Gastroesophageal sphincter (tissue), 4 donors: ENCODE results near the gene BLTP1. TPM values are rescaled to one million over a fixed set of nuclear protein-coding genes. Genes with fewer than 3 reads are reported as not detected.
A peak's percentile ranks its signal among the peaks of the same experiment; 100 is the strongest.
"Not testable (repeated sequence)": the region's sequence is repeated elsewhere in the genome, so short reads cannot be mapped to it uniquely, and the experiment has no call there.

Experiments used
- ATAC-seq: fragments of 150-250 bp; one replicate; pipeline ENCODE4 v1.9.1; 2016; ENCODE audit warnings: mild to moderate bottlenecking, moderate library complexity
- H3K27ac ChIP-seq, 4 donors: fragments of 200-600 bp; sonication (generic) in 3 of 4; 1 replicate in 3 of 4; 2 replicates in 1 of 4; pipeline ENCODE4 v1.5.1; 2016 to 2019
- H3K27me3 ChIP-seq: fragments of 200-600 bp; sonication (generic); one replicate; pipeline ENCODE4 v1.5.1; 2019
- H3K36me3 ChIP-seq, 2 donors: fragments of 200-600 bp; sonication (generic); one replicate each; pipeline ENCODE4 v1.5.1; 2019; ENCODE audit warnings: control low read depth in 1 of 2
- H3K4me1 ChIP-seq, 3 donors: fragments of 200-600 bp; sonication (generic); 1 replicate in 2 of 3; 2 replicates in 1 of 3; pipeline ENCODE4 v1.5.1; 2016 to 2019; ENCODE audit warnings: control low read depth in 2 of 3
- H3K4me3 ChIP-seq, 2 donors: fragments of 200-600 bp; sonication (generic); one replicate each; pipeline ENCODE4 v1.5.1; 2019; ENCODE audit warnings: mild to moderate bottlenecking in 1 of 2, moderate library complexity in 1 of 2
- H3K9me3 ChIP-seq, 3 donors: fragments of 200-600 bp; sonication (generic); one replicate each; pipeline ENCODE4 v1.5.1; 2017 to 2019; ENCODE audit warnings: control low read depth in 2 of 3
- EP300 ChIP-seq: sonication (generic); formaldehyde crosslinking; IDR thresholded peaks from one replicate; pipeline ENCODE4 v1.6.1; 2017; ENCODE audit warnings: antibody characterized with exemption, mild to moderate bottlenecking
- POLR2A ChIP-seq, 2 donors: fragments of 450-650 bp; IDR thresholded peaks; one replicate each; pipeline ENCODE4 v1.6.1; 2017; ENCODE audit warnings: antibody characterized with exemption in 2 of 2, mild to moderate bottlenecking in 2 of 2, moderate library complexity in 1 of 2
- POLR2AphosphoS5 ChIP-seq: sonication (generic); formaldehyde crosslinking; IDR thresholded peaks from one replicate; pipeline ENCODE4 v1.6.1; 2017; ENCODE audit warnings: antibody characterized with exemption
- WGBS, 2 donors: methylation state at CpG; one replicate each; pipeline ENCODE4 v1.1.5; 2018; ENCODE audit warnings: low coverage in 1 of 2; 5-methylcytosine and 5-hydroxymethylcytosine counted together
- total RNA-seq, 4 donors: library from RNA; depleted of rRNA; stranded (reverse); fragments of >200 nt; gene quantifications; one replicate each; pipeline ENCODE4 v1.1.0, GENCODE V29; 2016
- TF ChIP-seq, protein P1 (sequence below), 4 experiments: fragments of 200-600 bp in 2 of 4; fragments of 450-650 bp in 2 of 4; sonication (generic) in 1 of 4; IDR thresholded peaks; one replicate each; pipeline ENCODE4 v1.5.1; 2017 to 2019; ENCODE audit warnings: antibody characterized with exemption in 4 of 4, mild to moderate bottlenecking in 2 of 4, moderate library complexity in 2 of 4

BLTP1 gene, protein sequence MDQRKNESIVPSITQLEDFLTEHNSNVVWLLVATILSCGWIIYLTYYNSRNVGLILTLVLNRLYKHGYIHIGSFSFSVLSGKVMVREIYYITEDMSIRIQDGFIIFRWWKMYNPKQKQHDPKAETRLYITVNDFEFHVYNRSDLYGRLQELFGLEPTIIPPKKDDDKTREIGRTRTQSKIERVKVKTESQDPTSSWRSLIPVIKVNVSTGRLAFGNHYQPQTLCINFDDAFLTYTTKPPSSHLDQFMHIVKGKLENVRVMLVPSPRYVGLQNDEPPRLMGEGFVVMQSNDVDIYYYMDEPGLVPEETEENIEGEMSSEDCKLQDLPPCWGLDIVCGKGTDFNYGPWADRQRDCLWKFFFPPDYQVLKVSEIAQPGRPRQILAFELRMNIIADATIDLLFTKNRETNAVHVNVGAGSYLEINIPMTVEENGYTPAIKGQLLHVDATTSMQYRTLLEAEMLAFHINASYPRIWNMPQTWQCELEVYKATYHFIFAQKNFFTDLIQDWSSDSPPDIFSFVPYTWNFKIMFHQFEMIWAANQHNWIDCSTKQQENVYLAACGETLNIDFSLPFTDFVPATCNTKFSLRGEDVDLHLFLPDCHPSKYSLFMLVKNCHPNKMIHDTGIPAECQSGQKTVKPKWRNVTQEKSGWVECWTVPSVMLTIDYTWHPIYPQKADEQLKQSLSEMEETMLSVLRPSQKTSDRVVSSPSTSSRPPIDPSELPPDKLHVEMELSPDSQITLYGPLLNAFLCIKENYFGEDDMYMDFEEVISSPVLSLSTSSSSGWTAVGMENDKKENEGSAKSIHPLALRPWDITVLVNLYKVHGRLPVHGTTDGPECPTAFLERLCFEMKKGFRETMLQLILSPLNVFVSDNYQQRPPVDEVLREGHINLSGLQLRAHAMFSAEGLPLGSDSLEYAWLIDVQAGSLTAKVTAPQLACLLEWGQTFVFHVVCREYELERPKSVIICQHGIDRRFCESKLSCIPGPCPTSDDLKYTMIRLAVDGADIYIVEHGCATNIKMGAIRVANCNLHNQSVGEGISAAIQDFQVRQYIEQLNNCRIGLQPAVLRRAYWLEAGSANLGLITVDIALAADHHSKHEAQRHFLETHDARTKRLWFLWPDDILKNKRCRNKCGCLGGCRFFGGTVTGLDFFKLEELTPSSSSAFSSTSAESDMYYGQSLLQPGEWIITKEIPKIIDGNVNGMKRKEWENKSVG (N-terminal part only)
- 100 to 1,000 TPM in 2 of 4 donors, 10 to 100 TPM in 2; 74.6 to 183 (median 107) TPM for total RNA-seq

DNA sequence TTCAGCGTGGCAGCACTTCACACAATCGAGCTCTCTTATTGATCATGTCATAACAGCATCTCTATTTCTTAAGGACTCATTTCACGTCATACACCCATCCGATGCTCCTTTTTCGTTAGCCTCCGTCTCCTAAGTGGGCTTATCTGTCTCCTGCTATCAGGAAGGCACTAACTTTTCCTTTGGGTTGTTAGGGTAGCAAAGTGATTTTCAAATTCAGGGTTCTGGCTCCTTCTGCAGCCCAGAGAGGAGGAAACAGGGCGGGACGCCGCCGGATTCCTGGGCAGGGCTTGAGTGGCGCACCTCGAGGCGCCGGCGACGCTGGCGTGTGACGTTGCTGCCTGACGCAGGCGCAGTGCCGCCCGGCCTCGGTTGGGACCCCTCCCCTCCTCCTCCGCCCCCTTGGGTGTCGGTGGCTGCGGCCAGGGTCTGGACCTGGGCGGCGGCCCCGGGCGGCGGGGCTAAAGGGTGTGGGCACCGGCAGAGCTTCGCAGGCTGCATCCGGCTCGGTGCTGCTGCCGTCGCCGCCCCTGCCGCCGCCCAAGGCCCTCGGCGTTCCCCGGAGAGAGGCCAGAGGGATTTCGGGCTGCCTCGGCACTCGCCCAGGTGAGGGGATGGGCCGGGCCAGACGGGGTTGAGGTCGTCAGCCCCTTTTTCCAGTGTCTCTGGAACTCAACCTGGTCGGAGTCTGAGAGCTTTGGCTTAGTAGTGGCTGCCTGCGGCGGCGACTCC is at the start of gene BLTP1:
Gene BLTP1, plus strand, starts transcription at position 350 of the 729 bp plus-strand sequence. CDS start 18,317 bp downstream, outside the sequence.
- 0 to 1% methylated on average over 7 to 11 of the region's 53 CpGs for WGBS, 2 donors
- Histone ChIP-seq H3K4me3 (peak within 1 kb of the TSS; percentile 81 to 94), H3K36me3 (peaks cover 0 to 4% of the 10 kb centered on the region in 2 donors), H3K4me1 (peaks cover 0 to 45% (median 8%) of the 10 kb centered on the region in 3 donors), H3K27me3 (no peaks in the 10 kb centered on the region), H3K27ac (peak within 1 kb of the TSS; percentile 93 to 97 (median 94)), H3K9me3 (no peaks in the 10 kb centered on the region)
- no peak for TF ChIP-seq EP300
- TF ChIP-seq POLR2AphosphoS5: peak; percentile 68
- peak; percentile 49 to 53 for TF ChIP-seq POLR2A (IDR thresholded peaks at IDR 0.05)
- TF ChIP-seq, protein P1, sequence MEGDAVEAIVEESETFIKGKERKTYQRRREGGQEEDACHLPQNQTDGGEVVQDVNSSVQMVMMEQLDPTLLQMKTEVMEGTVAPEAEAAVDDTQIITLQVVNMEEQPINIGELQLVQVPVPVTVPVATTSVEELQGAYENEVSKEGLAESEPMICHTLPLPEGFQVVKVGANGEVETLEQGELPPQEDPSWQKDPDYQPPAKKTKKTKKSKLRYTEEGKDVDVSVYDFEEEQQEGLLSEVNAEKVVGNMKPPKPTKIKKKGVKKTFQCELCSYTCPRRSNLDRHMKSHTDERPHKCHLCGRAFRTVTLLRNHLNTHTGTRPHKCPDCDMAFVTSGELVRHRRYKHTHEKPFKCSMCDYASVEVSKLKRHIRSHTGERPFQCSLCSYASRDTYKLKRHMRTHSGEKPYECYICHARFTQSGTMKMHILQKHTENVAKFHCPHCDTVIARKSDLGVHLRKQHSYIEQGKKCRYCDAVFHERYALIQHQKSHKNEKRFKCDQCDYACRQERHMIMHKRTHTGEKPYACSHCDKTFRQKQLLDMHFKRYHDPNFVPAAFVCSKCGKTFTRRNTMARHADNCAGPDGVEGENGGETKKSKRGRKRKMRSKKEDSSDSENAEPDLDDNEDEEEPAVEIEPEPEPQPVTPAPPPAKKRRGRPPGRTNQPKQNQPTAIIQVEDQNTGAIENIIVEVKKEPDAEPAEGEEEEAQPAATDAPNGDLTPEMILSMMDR (IDR thresholded peaks at IDR 0.05): no peak
- ATAC-seq: peak; percentile 98

DNA sequence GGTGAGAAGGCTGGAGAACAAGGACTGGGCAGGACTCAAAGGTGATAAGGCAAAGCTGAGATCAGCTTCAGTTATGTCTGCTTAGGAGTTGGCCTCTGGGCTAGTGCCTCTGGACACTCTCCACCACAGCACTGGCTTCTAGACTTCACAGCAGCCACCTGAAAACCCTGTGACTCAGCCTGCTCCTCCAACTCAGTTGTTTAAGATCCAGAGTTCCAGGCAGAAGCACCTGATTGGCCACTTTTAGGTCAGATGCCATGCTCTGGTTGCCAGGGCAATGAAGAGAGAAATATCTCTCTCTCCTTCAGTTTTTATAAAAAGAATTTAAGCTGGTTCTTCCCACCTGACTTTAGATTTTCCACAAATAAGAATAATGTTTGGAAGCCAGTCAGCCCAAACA is 47.9 kb upstream of the BLTP1 start:
- Histone ChIP-seq H3K9me3 (no peaks in the 10 kb centered on the region), H3K27me3 (no peaks in the 10 kb centered on the region), H3K36me3 (no peaks in the 10 kb centered on the region), H3K27ac (no peak overlapping the region), H3K4me1 (no peaks in the 10 kb centered on the region), H3K4me3 (no peak overlapping the region)
- TF ChIP-seq POLR2A (IDR thresholded peaks at IDR 0.05) (no peak), EP300 (no peak), POLR2AphosphoS5 (no peak)
- TF ChIP-seq, protein P1 (IDR thresholded peaks at IDR 0.05): no peak
- ATAC-seq: no peak

DNA sequence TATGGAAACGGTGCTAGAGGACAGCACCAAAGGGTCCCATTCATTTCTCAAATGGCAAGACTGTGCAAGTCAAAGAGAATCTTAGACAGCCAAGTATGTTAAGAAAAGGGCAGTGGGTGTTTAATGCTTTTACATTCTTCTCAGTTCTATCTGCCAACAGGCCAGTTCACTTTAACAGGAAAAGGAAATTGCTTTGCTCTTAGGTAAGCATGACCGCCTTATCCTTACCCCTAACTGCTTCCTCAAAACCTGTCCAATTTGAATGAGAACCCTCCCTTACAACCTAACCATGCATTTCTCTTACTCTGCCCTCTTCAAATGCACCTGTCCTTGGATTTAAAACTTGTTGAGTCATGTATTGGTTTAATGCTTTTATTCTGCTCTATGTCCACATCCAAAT is 44.5 kb upstream of the BLTP1 start:
- ATAC-seq: no peak
- TF ChIP-seq, protein P1 (IDR thresholded peaks at IDR 0.05): no peak
- TF ChIP-seq EP300 (no peak), POLR2A (IDR thresholded peaks at IDR 0.05) (no peak), POLR2AphosphoS5 (no peak)
- Histone ChIP-seq H3K4me3 (no peak overlapping the region), H3K36me3 (no peaks in the 10 kb centered on the region), H3K27ac (no peak overlapping the region), H3K4me1 (no peaks in the 10 kb centered on the region), H3K27me3 (no peaks in the 10 kb centered on the region), H3K9me3 (no peaks in the 10 kb centered on the region)
- 59 to 66% methylated on average over 2 of the region's 2 CpGs for WGBS, 2 donors

DNA sequence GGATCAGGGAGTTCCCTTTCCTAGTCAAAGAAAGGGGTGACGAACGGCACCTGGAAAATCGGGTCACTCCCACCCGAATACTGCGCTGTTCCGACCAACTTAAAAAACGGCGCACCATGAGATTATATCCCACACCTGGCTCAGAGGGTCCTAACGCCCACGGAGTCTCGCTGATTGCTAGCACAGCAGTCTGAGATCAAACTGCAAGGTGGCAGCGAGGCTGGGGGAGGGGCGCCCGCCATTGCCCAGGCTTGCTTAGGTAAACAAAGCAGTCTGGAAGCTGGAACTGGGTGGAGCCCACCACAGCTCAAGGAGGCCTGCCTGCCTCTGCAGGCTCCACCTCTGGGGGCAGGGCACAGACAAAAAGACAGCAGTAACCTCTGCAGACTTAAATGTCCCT is 41.8 kb upstream of the BLTP1 start:
- H3K36me3 ChIP-seq, H3K4me3 ChIP-seq, H3K27ac ChIP-seq, H3K4me1 ChIP-seq, H3K27me3 ChIP-seq, H3K9me3 ChIP-seq, ATAC-seq: not testable (repeated sequence)
- 92 to 96% methylated on average over 5 to 7 of the region's 14 CpGs for WGBS, 2 donors
